Left ventricle myocardium inferior (tissue), 1 donor: ENCODE measurements around the gene LDHD. TPM values are rescaled to one million over a fixed set of nuclear protein-coding genes. Genes with fewer than 3 reads are reported as not detected.

Experiments used
- DNase-seq: peaks from one replicate; pipeline ENCODE4 v3.0.0-alpha.2; 2020
- H3K27ac ChIP-seq: fragments of 200-600 bp; replicated peaks from 2 replicates; pipeline ENCODE4 v1.8.0; 2021
- H3K27me3 ChIP-seq: fragments of 200-600 bp; 2 replicates; pipeline ENCODE4 v1.8.0; 2021; ENCODE audit warnings: low read depth
- H3K36me3 ChIP-seq: fragments of 200-600 bp; 2 replicates; pipeline ENCODE4 v1.8.0; 2021
- H3K4me1 ChIP-seq: fragments of 200-600 bp; 2 replicates; pipeline ENCODE4 v1.8.0; 2021
- H3K4me3 ChIP-seq: fragments of 200-600 bp; 2 replicates; pipeline ENCODE4 v1.8.0; 2021; ENCODE audit warnings: mild to moderate bottlenecking, moderate library complexity
- H3K9me3 ChIP-seq: fragments of 200-600 bp; replicated peaks from 2 replicates; pipeline ENCODE4 v1.8.0; 2021
- CTCF ChIP-seq: fragments of 200-600 bp; IDR thresholded peaks from 2 replicates; pipeline ENCODE4 v1.8.0; 2021; ENCODE audit warnings: antibody characterized with exemption, mild to moderate bottlenecking, borderline replicate concordance
- intact Hi-C: fragments of 100-400 bp; cut with micrococcal nuclease; formaldehyde crosslinking; loops from one replicate; pipeline ENCODE4 v1.11.0; 2022
- total RNA-seq: library from RNA; stranded (reverse); fragmentation: NEBNext Ultra II Directional; extraction: Animal tissue kit (Norgen Biotek cat#: 25700); gene quantifications from one replicate; pipeline ENCODE4 v1.2.1, GENCODE V29; 2021
- donor health status: DM: no; HTN: yes; CAD: no; lungs with severe emphysema.

LDHD gene
- total RNA-seq, 1 donor from 2014 or later = 97.9 TPM

GRCh38 chr16:75068085-75069031 lies 48.2 kb downstream of the LDHD start:
- Histone ChIP-seq H3K36me3 (no peaks in the 10 kb centered on the region), H3K27me3 (no peaks in the 10 kb centered on the region), H3K4me3 (no peak overlapping the region), H3K4me1 (peaks cover 76% of the 10 kb centered on the region), H3K9me3 (no peaks in the 10 kb centered on the region), H3K27ac (no peak overlapping the region)
- DNase-seq = no peak
- intact Hi-C loops = no loop called here
- no peak for TF ChIP-seq CTCF

- H3K4me1 ChIP-seq = peaks cover 82% of the 10 kb centered on the region
These were observed 49.6 kb downstream of the LDHD start for GRCh38 chr16:75066861-75067447.

GRCh38 chr16:75065521-75066149 lies 50.9 kb downstream of the LDHD start:
- no peak overlapping the region for H3K27ac ChIP-seq
- H3K27me3 ChIP-seq = no peaks in the 10 kb centered on the region
- intact Hi-C loops = no loop called here
- no peak overlapping the region for H3K4me3 ChIP-seq
- H3K9me3 ChIP-seq = no peaks in the 10 kb centered on the region
- DNase-seq = no peak
- H3K4me1 ChIP-seq = peaks cover 83% of the 10 kb centered on the region
- no peaks in the 10 kb centered on the region for H3K36me3 ChIP-seq
- TF ChIP-seq CTCF = no peak

More at GRCh38 chr16:75066861-75067447, 49.6 kb downstream of the LDHD start:
- no peak for DNase-seq
- no peak for TF ChIP-seq CTCF
- no peaks in the 10 kb centered on the region for H3K9me3 ChIP-seq
- H3K4me3 ChIP-seq = no peak overlapping the region
- H3K36me3 ChIP-seq = no peaks in the 10 kb centered on the region
- H3K27me3 ChIP-seq = no peaks in the 10 kb centered on the region
- no peak overlapping the region for H3K27ac ChIP-seq
- intact Hi-C loops = no loop called here

- no peak overlapping the region for H3K4me3 ChIP-seq
- intact Hi-C loops = no loop called here
- H3K9me3 ChIP-seq = no peaks in the 10 kb centered on the region
- H3K27ac ChIP-seq = peak overlapping the region; percentile 5
- DNase-seq = no peak
- peaks cover 79% of the 10 kb centered on the region for H3K4me1 ChIP-seq
- no peaks in the 10 kb centered on the region for H3K27me3 ChIP-seq
- no peaks in the 10 kb centered on the region for H3K36me3 ChIP-seq
- TF ChIP-seq CTCF = no peak
These were observed 51.5 kb downstream of the LDHD start for GRCh38 chr16:75065149-75065505.

GRCh38 chr16:75064403-75065148 lies 52.0 kb downstream of the LDHD start:
- no peaks in the 10 kb centered on the region for H3K9me3 ChIP-seq
- TF ChIP-seq CTCF = no peak
- H3K27me3 ChIP-seq = no peaks in the 10 kb centered on the region
- H3K4me1 ChIP-seq = peaks cover 74% of the 10 kb centered on the region
- DNase-seq = no peak
- H3K4me3 ChIP-seq = no peak overlapping the region
- H3K36me3 ChIP-seq = no peaks in the 10 kb centered on the region
- intact Hi-C loops = no loop called here
- peak overlapping the region; percentile 5 for H3K27ac ChIP-seq
